ENCODE measurements around the gene CAGE1.
"Not testable (repeated sequence)": the region's sequence is repeated elsewhere in the genome, so short reads cannot be mapped to it uniquely, and the experiment has no call there.

CAGE1 gene

GRCh38 chr6:7338031-7338430 lies 51.5 kb downstream of the CAGE1 start:
- no peak for DNase-seq

- DNase-seq = no peak
These were observed 54.0 kb downstream of the CAGE1 start for GRCh38 chr6:7335519-7335918.

- DNase-seq = no peak
These were observed 54.9 kb downstream of the CAGE1 start for GRCh38 chr6:7334685-7335084.

GRCh38 chr6:7332090-7332745 lies 57.3 kb downstream of the CAGE1 start:
- DNase-seq = peak; percentile 73 to 85 (median 80)

- DNase-seq = no peak
These were observed 58.1 kb downstream of the CAGE1 start for GRCh38 chr6:7331452-7331851.

- peak; percentile 62 to 92 (median 74) for DNase-seq
These were observed 61.3 kb downstream of the CAGE1 start for GRCh38 chr6:7328243-7328642.

- DNase-seq = no peak
These were observed 63.8 kb downstream of the CAGE1 start for GRCh38 chr6:7325750-7326149.

- DNase-seq = peak; percentile 88 to 95 (median 92)
These were observed 65.0 kb downstream of the CAGE1 start for GRCh38 chr6:7324520-7324919.

- no peak for DNase-seq
These were observed 66.5 kb downstream of the CAGE1 start for GRCh38 chr6:7323074-7323473.

GRCh38 chr6:7321866-7322265 lies 67.7 kb downstream of the CAGE1 start:
- DNase-seq = not testable (repeated sequence)

- not testable (repeated sequence) for DNase-seq
These were observed 70.1 kb downstream of the CAGE1 start for GRCh38 chr6:7319406-7319805.

GRCh38 chr6:7317538-7317937 lies 72.0 kb downstream of the CAGE1 start:
- no peak for DNase-seq

- no peak for DNase-seq
These were observed 72.6 kb downstream of the CAGE1 start for GRCh38 chr6:7316658-7317533.

GRCh38 chr6:7315948-7316365 lies 73.6 kb downstream of the CAGE1 start:
- no peak for DNase-seq

GRCh38 chr6:7315087-7315947 lies 74.2 kb downstream of the CAGE1 start:
- not testable (repeated sequence) for DNase-seq

- no peak for DNase-seq
These were observed 75.1 kb downstream of the CAGE1 start for GRCh38 chr6:7314414-7314813.

GRCh38 chr6:7313505-7314165 lies 75.9 kb downstream of the CAGE1 start:
- no peak for DNase-seq

GRCh38 chr6:7312616-7313504 lies 76.7 kb downstream of the CAGE1 start, which contains the start of gene SSR1:
SSR1 (minus strand) TSS chr6:7313199; CDS start chr6:7313120, 79 bp downstream.
- DNase-seq = peak; percentile 97 to 99 (median 99)

- peak in 2 of 4 experiments; percentile 13 to 51 for DNase-seq
These were observed 77.5 kb downstream of the CAGE1 start for GRCh38 chr6:7311917-7312615.

- DNase-seq = peak in 1 of 4 experiments; percentile 13
These were observed 78.4 kb downstream of the CAGE1 start for GRCh38 chr6:7311176-7311575.

Data from suppressor macrophage (primary cell).